Renal cortex interstitium (tissue), 11 donors: ENCODE measurements around the gene TUFT1. TPM values are rescaled to one million over a fixed set of nuclear protein-coding genes. Genes with fewer than 3 reads are reported as not detected.

Source experiments
- DNase-seq, 11 donors: peaks; one replicate each; pipeline ENCODE4 v3.0.0-alpha.2; 2013; ENCODE audit warnings: low read depth in 9 of 11, low spot score in 4 of 11; ENCODE audit errors: extremely low read depth in 1 of 11
- polyA plus RNA-seq, 3 donors: library from polyadenylated mRNA; unstranded; fragments of 120-200 nt; gene quantifications; one replicate each; pipeline ENCODE4 v1.2.1, GENCODE V29; 2013; ENCODE audit not compliant: insufficient read length in 3 of 3

The TUFT1 gene
- polyA plus RNA-seq, 3 donors: 9.0 to 15.3 (median 11.4) TPM

GRCh38 chr1:151530461-151530860, 9.6 kb upstream of the TUFT1 start:
- DNase-seq: no peak

GRCh38 chr1:151533870-151534269, 6.2 kb upstream of the TUFT1 start:
- DNase-seq: no peak

GRCh38 chr1:151534662-151535278, 5.3 kb upstream of the TUFT1 start:
- DNase-seq: no peak

- no peak for DNase-seq
Measured at GRCh38 chr1:151535326-151536271, 4.5 kb upstream of the TUFT1 start.

GRCh38 chr1:151536499-151536898, 3.6 kb upstream of the TUFT1 start:
- no peak for DNase-seq

- DNase-seq: no peak
Measured at GRCh38 chr1:151537112-151537511, 3.0 kb upstream of the TUFT1 start.

GRCh38 chr1:151539321-151540020, 638 bp upstream of the TUFT1 start:
- peak in 4 of 11 donors; percentile 42 to 80 (median 57) for DNase-seq

GRCh38 chr1:151540982-151541377, 871 bp downstream of the TUFT1 start:
- no peak for DNase-seq

- no peak for DNase-seq
Measured at GRCh38 chr1:151541752-151542151, 1.6 kb downstream of the TUFT1 start.

- DNase-seq: peak in 1 of 11 donors; percentile 8
Measured at GRCh38 chr1:151542710-151543129, 2.6 kb downstream of the TUFT1 start.

- no peak for DNase-seq
Measured at GRCh38 chr1:151545542-151545941, 5.4 kb downstream of the TUFT1 start.

- no peak for DNase-seq
Measured at GRCh38 chr1:151546011-151546925, 6.2 kb downstream of the TUFT1 start.

GRCh38 chr1:151547119-151547899, 7.2 kb downstream of the TUFT1 start:
- DNase-seq: peak in 4 of 11 donors; percentile 25 to 58 (median 36)

- DNase-seq: no peak
Measured at GRCh38 chr1:151547900-151548230, 7.8 kb downstream of the TUFT1 start.

GRCh38 chr1:151549199-151549598, 9.1 kb downstream of the TUFT1 start:
- DNase-seq: no peak

- DNase-seq: no peak
Measured at GRCh38 chr1:151553659-151554058, 13.6 kb downstream of the TUFT1 start.

GRCh38 chr1:151556052-151556451, 15.9 kb downstream of the TUFT1 start:
- no peak for DNase-seq

- no peak for DNase-seq
Measured at GRCh38 chr1:151562661-151563060, 22.6 kb downstream of the TUFT1 start.
